K562 (cell line): Measurements from ENCODE around the gene PLCB3. TPM values are rescaled to one million over a fixed set of nuclear protein-coding genes. Genes with fewer than 3 reads are reported as not detected.
A peak's percentile ranks its signal among the peaks of the same experiment; 100 is the strongest.

Experiments
- BCOR ChIP-seq: fragments of 450-650 bp; IDR thresholded peaks from 2 replicates; pipeline ENCODE4 v1.6.1; 2016
- BRCA1 ChIP-seq, 2 experiments: fragments of 450-650 bp in 1 of 2; sonication (generic) in 1 of 2; formaldehyde crosslinking in 1 of 2; IDR thresholded peaks; 2 replicates each; pipeline versions ENCODE4 v1.5.0 to v1.6.1; 2017 to 2020; ENCODE audit warnings: mild to moderate bottlenecking in 1 of 2, missing genetic modification reagents in 1 of 2
- CHD1 ChIP-seq: fragments of 200-600 bp; sonication (generic); IDR thresholded peaks from one replicate; pipeline ENCODE4 v1.6.1; 2012; ENCODE audit warnings: mild to moderate bottlenecking, moderate library complexity, low read length, inconsistent platforms
- FOXJ3 ChIP-seq: sonication (generic); formaldehyde crosslinking; IDR thresholded peaks from 2 replicates; pipeline ENCODE4 v1.4.0; 2020; ENCODE audit warnings: mild to moderate bottlenecking, missing genetic modification reagents
- GATA2 ChIP-seq: sonication (generic); formaldehyde crosslinking; IDR thresholded peaks from 2 replicates; pipeline ENCODE4 v1.4.0; 2020; ENCODE audit warnings: mild to moderate bottlenecking, missing genetic modification reagents
- HDAC2 ChIP-seq: fragments of 450-650 bp; IDR thresholded peaks from 2 replicates; pipeline ENCODE4 v1.6.1; 2016; ENCODE audit warnings: mild to moderate bottlenecking
- POLR2H ChIP-seq: IDR thresholded peaks from 2 replicates; pipeline ENCODE4 v1.6.1; 2016; ENCODE audit warnings: missing genetic modification characterization, low read depth, mild to moderate bottlenecking, control low read depth, missing compliant biosample characterization, moderate library complexity
- PTBP1 ChIP-seq: fragments of 200-400 bp; formaldehyde crosslinking; IDR thresholded peaks from 2 replicates; pipeline ENCODE4 v1.6.1; 2017; ENCODE audit warnings: low read depth, low read length
- RBM22 ChIP-seq: fragments of 200-400 bp; formaldehyde crosslinking; IDR thresholded peaks from 2 replicates; pipeline ENCODE4 v1.6.1; 2018; ENCODE audit warnings: low read length, low read depth; ENCODE audit not compliant: poor library complexity, severe bottlenecking
- RNF2 ChIP-seq: sonication (generic); IDR thresholded peaks from 2 replicates; pipeline ENCODE4 v1.6.1; 2016
- ZBTB7A ChIP-seq: IDR thresholded peaks from 2 replicates; pipeline ENCODE4 v1.6.1; 2011; ENCODE audit warnings: low read depth, mild to moderate bottlenecking, low read length, moderate library complexity, borderline replicate concordance; ENCODE audit not compliant: control insufficient read depth
- ZNF707 ChIP-seq: fragments of 250-450 bp; sonication (Bioruptor Pico); conservative IDR thresholded peaks from 2 replicates; pipeline ENCODE4 v1.8.0; 2022; ENCODE audit warnings: inconsistent platforms, mild to moderate bottlenecking, moderate library complexity
- ZSCAN29 ChIP-seq: fragments of 450-650 bp; IDR thresholded peaks from 2 replicates; pipeline ENCODE4 v1.6.1; 2017
- polyA plus RNA-seq, 8 experiments: library from polyadenylated mRNA; depleted of rRNA in 4 of 8; stranded (reverse) in 5 of 8; unstranded in 3 of 8; fragments of >200 nt; fragmentation: Nextera tagmentation in 2 of 8; fragmentation: Illumina TruSeq in 1 of 8; extraction: Ambion mirVana in 2 of 8; extraction: Trizol in 1 of 8; gene quantifications; 2 replicates each; pipeline versions ENCODE4 v1.2.1 to v1.2.3, GENCODE V29; 2011 to 2014; ENCODE audit warnings: inconsistent platforms in 1 of 8, missing spikeins in 1 of 8
- total RNA-seq, 7 experiments: library from RNA; depleted of rRNA in 6 of 7; stranded (reverse); fragments of >200 nt in 6 of 7; fragmentation: Illumina TruSeq in 2 of 7; extraction: Trizol in 2 of 7; gene quantifications; 2 replicates each; pipeline versions ENCODE4 v1.2.1 to v1.2.3, GENCODE V29; 2011 to 2021; ENCODE audit warnings: low replicate concordance in 1 of 7
- TF ChIP-seq, protein P1 (sequence below): sonication (generic); formaldehyde crosslinking; IDR thresholded peaks from 2 replicates; pipeline ENCODE4 v1.8.1; 2023; ENCODE audit warnings: missing genetic modification reagents, mild to moderate bottlenecking, borderline replicate concordance
- TF ChIP-seq, protein P2 (sequence below), 2 experiments: fragments of 450-650 bp; IDR thresholded peaks; 2 replicates each; pipeline ENCODE4 v1.6.1; 2018; ENCODE audit warnings: mild to moderate bottlenecking in 2 of 2, low read depth in 1 of 2; ENCODE audit not compliant: partially characterized antibody in 2 of 2
- TF ChIP-seq, protein P3 (sequence below): fragments of 200-800 bp; sonication (Bioruptor generic); IDR thresholded peaks from 2 replicates; pipeline ENCODE4 v1.6.1; 2017; ENCODE audit warnings: missing genetic modification characterization, missing compliant biosample characterization

The PLCB3 gene
- total and polyA plus RNA-seq, 9 of the 15 experiments (the other 6 are each of a cell fraction or from before 2014, with no cell fraction given), result 0.31 to 44.8 (median 14.6) TPM

DNA sequence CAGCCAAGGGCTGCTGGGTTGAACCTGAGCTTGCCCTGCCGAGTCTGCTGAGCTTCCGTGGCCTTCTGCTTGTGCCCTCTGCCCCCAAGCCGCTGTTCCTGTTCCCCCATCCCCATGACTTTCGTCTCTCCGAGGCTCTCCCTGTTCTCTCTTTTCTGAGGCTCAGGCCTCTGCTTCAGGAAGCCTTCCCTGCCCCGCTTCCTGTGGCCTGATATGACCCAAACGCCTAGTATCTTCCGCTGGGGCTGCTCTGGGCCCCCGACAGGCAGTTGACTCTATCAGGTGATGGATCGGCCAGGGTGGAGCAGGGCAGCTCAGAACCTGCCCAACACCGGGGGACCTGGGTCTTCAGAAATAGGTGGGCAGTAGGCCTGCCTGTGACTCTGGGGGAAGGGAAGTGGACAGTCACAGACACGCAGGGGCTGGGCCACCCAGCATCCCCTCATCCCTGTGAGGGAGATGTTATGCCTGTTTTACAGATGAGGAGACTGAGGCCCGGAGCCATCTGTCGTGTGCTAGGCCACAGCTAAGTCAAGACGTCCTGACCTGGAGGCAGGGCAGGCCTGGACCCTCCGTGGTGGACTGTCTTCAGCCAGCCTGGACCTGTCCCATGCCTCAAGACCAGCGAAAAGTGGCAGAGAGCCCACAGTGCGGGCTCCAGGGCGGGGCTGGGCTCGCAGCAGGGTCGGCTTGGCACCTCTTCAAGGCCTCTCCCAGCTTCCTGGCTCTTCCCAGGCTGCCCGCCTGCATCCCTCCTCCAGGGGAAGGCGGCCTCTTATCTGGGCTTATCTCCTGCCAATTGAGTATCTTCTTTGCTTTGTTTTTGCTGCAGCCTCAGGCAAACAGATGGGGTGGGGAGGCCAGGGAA is 16.9 kb downstream of the PLCB3 start (continued):
- TF ChIP-seq, protein P1, sequence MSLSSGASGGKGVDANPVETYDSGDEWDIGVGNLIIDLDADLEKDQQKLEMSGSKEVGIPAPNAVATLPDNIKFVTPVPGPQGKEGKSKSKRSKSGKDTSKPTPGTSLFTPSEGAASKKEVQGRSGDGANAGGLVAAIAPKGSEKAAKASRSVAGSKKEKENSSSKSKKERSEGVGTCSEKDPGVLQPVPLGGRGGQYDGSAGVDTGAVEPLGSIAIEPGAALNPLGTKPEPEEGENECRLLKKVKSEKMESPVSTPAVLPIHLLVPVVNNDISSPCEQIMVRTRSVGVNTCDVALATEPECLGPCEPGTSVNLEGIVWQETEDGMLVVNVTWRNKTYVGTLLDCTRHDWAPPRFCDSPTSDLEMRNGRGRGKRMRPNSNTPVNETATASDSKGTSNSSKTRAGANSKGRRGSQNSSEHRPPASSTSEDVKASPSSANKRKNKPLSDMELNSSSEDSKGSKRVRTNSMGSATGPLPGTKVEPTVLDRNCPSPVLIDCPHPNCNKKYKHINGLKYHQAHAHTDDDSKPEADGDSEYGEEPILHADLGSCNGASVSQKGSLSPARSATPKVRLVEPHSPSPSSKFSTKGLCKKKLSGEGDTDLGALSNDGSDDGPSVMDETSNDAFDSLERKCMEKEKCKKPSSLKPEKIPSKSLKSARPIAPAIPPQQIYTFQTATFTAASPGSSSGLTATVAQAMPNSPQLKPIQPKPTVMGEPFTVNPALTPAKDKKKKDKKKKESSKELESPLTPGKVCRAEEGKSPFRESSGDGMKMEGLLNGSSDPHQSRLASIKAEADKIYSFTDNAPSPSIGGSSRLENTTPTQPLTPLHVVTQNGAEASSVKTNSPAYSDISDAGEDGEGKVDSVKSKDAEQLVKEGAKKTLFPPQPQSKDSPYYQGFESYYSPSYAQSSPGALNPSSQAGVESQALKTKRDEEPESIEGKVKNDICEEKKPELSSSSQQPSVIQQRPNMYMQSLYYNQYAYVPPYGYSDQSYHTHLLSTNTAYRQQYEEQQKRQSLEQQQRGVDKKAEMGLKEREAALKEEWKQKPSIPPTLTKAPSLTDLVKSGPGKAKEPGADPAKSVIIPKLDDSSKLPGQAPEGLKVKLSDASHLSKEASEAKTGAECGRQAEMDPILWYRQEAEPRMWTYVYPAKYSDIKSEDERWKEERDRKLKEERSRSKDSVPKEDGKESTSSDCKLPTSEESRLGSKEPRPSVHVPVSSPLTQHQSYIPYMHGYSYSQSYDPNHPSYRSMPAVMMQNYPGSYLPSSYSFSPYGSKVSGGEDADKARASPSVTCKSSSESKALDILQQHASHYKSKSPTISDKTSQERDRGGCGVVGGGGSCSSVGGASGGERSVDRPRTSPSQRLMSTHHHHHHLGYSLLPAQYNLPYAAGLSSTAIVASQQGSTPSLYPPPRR (CRISPR knock-in tag), result 0 out of 2 replicates have a peak, but pooled peaks have one; percentile 19
- TF ChIP-seq PTBP1 (0 out of 2 replicates have a peak, but pooled peaks have one; percentile 35), GATA2 (peak; percentile 50; the same call in 1 of the 2 replicates), RBM22 (peak; percentile 58), ZNF707 (CRISPR knock-in tag) (0 out of 2 replicates have a peak, but pooled peaks have one; percentile 24), ZBTB7A (peak; percentile 7; the same call in 1 of the 2 replicates), POLR2H (tag) (peak; percentile 8; the same call in 1 of the 2 replicates), CHD1 (peak; percentile 69), HDAC2 (peak; percentile 31; the same call in 1 of the 2 replicates), ZSCAN29 (peak; percentile 44; the same call in 1 of the 2 replicates), FOXJ3 (no peak), BCOR (peak; percentile 72), BRCA1 (IDR thresholded peaks at IDR 0.05) (no peak), BRCA1 (CRISPR knock-in tag; IDR thresholded peaks at IDR 0.05) (0 out of 2 replicates have a peak, but pooled peaks have one; percentile 37), RNF2 (peak; percentile 31; the same call in 1 of the 2 replicates)
- TF ChIP-seq, protein P2, sequence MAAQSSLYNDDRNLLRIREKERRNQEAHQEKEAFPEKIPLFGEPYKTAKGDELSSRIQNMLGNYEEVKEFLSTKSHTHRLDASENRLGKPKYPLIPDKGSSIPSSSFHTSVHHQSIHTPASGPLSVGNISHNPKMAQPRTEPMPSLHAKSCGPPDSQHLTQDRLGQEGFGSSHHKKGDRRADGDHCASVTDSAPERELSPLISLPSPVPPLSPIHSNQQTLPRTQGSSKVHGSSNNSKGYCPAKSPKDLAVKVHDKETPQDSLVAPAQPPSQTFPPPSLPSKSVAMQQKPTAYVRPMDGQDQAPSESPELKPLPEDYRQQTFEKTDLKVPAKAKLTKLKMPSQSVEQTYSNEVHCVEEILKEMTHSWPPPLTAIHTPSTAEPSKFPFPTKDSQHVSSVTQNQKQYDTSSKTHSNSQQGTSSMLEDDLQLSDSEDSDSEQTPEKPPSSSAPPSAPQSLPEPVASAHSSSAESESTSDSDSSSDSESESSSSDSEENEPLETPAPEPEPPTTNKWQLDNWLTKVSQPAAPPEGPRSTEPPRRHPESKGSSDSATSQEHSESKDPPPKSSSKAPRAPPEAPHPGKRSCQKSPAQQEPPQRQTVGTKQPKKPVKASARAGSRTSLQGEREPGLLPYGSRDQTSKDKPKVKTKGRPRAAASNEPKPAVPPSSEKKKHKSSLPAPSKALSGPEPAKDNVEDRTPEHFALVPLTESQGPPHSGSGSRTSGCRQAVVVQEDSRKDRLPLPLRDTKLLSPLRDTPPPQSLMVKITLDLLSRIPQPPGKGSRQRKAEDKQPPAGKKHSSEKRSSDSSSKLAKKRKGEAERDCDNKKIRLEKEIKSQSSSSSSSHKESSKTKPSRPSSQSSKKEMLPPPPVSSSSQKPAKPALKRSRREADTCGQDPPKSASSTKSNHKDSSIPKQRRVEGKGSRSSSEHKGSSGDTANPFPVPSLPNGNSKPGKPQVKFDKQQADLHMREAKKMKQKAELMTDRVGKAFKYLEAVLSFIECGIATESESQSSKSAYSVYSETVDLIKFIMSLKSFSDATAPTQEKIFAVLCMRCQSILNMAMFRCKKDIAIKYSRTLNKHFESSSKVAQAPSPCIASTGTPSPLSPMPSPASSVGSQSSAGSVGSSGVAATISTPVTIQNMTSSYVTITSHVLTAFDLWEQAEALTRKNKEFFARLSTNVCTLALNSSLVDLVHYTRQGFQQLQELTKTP (IDR thresholded peaks at IDR 0.05; ENCODE audit: low read depth in 1 of 2, partially characterized antibody in 2 of 2), result no peak
- TF ChIP-seq, protein P3, sequence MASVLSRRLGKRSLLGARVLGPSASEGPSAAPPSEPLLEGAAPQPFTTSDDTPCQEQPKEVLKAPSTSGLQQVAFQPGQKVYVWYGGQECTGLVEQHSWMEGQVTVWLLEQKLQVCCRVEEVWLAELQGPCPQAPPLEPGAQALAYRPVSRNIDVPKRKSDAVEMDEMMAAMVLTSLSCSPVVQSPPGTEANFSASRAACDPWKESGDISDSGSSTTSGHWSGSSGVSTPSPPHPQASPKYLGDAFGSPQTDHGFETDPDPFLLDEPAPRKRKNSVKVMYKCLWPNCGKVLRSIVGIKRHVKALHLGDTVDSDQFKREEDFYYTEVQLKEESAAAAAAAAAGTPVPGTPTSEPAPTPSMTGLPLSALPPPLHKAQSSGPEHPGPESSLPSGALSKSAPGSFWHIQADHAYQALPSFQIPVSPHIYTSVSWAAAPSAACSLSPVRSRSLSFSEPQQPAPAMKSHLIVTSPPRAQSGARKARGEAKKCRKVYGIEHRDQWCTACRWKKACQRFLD (CRISPR knock-in tag), result peak; percentile 4; the same call in 1 of the 2 replicates
